Activated CD4-positive, alpha-beta memory T cell treated with anti-CD3 and anti-CD28 coated beads for 36 hours (primary cell): ENCODE measurements around the gene ZNF75A. TPM values are rescaled to one million over a fixed set of nuclear protein-coding genes. Genes with fewer than 3 reads are reported as not detected.
A peak's percentile ranks its signal among the peaks of the same experiment; 100 is the strongest.
"Not testable (repeated sequence)": the region's sequence is repeated elsewhere in the genome, so short reads cannot be mapped to it uniquely, and the experiment has no call there.

Source experiments
- CTCF ChIA-PET: fragments of 350-600 bp; sonication (Branson Sonifier 250); formaldehyde crosslinking; loops from one replicate; lab custom pipeline; 2021; ENCODE audit warnings: antibody characterized with exemption, inconsistent platforms; lab: Charles Lee
- POLR2A ChIA-PET: fragments of 350-600 bp; sonication (Branson Sonifier 250); formaldehyde crosslinking; loops from one replicate; lab custom pipeline; 2021; ENCODE audit warnings: antibody characterized with exemption; lab: Charles Lee
- DNase-seq: peaks from one replicate; pipeline ENCODE4 v3.0.0-alpha.2; 2020
- H3K27ac Mint-ChIP-seq: one replicate; pipeline ENCODE4 v1.8.0; 2021; ENCODE audit warnings: mixed read lengths
- H3K27me3 Mint-ChIP-seq: one replicate; pipeline ENCODE4 v1.8.0; 2021; ENCODE audit warnings: mixed read lengths
- H3K36me3 Mint-ChIP-seq: one replicate; pipeline ENCODE4 v1.8.0; 2021; ENCODE audit warnings: mixed read lengths
- H3K4me1 Mint-ChIP-seq: one replicate; pipeline ENCODE4 v1.8.0; 2021; ENCODE audit warnings: low read depth, mixed read lengths
- H3K4me3 Mint-ChIP-seq: one replicate; pipeline ENCODE4 v1.8.0; 2021; ENCODE audit warnings: mild to moderate bottlenecking, mixed read lengths
- H3K9me3 Mint-ChIP-seq: one replicate; pipeline ENCODE4 v1.8.0; 2021; ENCODE audit warnings: mixed read lengths
- intact Hi-C: fragments of 100-400 bp; cut with micrococcal nuclease; formaldehyde crosslinking; loops from one replicate; pipeline ENCODE4 v1.15.1; 2023
- total RNA-seq, 2 experiments: library from RNA; stranded (reverse); gene quantifications; one replicate each; pipeline ENCODE4 v1.2.3, GENCODE V29; 2021

Gene ZNF75A
- total RNA-seq: 10 to 100 TPM; 19.3 to 20.0 TPM

DNA sequence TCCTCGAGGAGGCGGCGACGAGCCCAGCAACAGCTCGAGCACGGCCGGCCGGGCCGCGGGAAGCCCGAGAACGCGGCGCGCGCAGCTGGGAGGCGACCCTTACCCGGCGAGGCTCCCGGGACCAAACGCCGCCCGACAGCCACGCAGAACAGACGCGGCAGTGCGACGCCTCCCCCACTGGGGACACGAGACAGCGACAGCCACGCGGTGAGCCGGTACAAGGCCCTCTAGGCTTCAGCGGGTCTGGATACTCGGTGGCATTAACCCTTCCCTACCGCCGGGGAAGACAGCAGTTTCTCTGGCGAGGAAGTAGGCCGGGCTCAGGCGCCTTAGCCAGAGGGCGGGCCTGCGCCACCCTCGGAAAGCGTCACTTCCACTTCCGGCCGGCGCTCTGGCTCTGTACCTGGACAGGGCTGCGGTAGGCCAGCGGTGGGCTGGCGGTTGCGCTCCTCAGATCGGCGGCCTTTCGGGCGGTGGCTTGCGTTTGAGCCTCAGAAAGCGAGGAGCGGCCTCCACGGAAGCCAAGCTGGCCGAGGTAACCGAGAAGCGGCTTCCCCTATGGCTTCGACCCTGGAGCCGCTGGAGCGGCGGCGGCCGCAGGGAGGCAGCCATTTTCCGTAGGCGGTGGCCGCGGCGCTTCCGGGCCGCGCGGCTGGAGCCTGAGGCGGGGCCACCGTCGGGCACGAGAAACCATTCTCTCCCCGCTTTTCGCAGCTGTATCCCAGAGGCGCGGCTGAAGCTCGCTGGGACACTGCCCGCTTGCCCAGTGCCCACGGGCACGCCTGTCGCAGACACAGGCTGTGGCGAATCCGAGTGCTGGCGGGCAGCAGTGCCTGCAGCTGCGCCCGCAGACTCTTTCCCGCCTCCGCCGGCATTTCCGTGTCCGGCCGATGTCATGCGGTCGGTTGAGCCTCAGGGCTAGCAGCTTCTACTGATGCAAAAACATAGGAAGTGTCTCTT, at the start of gene ZNF75A, which contains the start of gene TIGD7:
TSS of gene ZNF75A (plus strand) at position 389 of the 960 bp plus-strand sequence. CDS start 2,932 bp downstream, outside the sequence.
TSS of gene TIGD7 (minus strand) at position 322 of the 960 bp plus-strand sequence. CDS start 4,816 bp downstream, outside the sequence.
- peaks cover 69% of the 10 kb centered on the region for H3K36me3 Mint-ChIP-seq

GRCh38 chr16:3256146-3256865, 49.0 kb upstream of the ZNF75A start, which contains the start of gene MEFV:
Gene MEFV (minus strand): TSS chr16:3256633. CDS start chr16:3256587, 46 bp downstream.
- CTCF ChIA-PET: interaction anchor here (1.5 kb wide), 1 partner anchor 11 kb away, joined by 8 read pairs; no protein-coding TSS in a partner anchor
- H3K4me3 Mint-ChIP-seq: no peak within 1 kb of the TSS
- no peak for DNase-seq
- H3K27ac Mint-ChIP-seq: no peak within 1 kb of the TSS
- POLR2A ChIA-PET: no interaction called here
- no peaks in the 10 kb centered on the region for H3K27me3 Mint-ChIP-seq
- intact Hi-C loops: no loop called here
- no peaks in the 10 kb centered on the region for H3K36me3 Mint-ChIP-seq
- H3K9me3 Mint-ChIP-seq: no peaks in the 10 kb centered on the region
- H3K4me1 Mint-ChIP-seq: no peaks in the 10 kb centered on the region

More for the DNA sequence above, at the start of gene ZNF75A, which contains the start of gene TIGD7:
- intact Hi-C loops: loop anchor here (1.0 kb wide), 3 partner anchors 22 to 195 kb away; partner anchors contain the start of genes ZNF174, ZNF263 and ZSCAN32
- ChIA-PET CTCF (interaction anchor here (1.4 to 1.8 kb wide), 3 partner anchors 10 to 96 kb away, joined by 3 to 4 read pairs (median 3); partner anchors contain the start of genes ZNF174 and ZSCAN32), POLR2A (interaction anchor here (0.9 to 2.7 kb wide), 4 partner anchors 22 to 96 kb away, joined by 3 to 19 read pairs (median 4); partner anchors contain the start of genes ZNF174, ZNF263 and ZSCAN32)
- Mint-ChIP-seq H3K4me1 (peaks cover 12% of the 10 kb centered on the region), H3K9me3 (peaks cover 69% of the 10 kb centered on the region), H3K27ac (peak within 1 kb of the TSS; percentile 79), H3K27me3 (no peaks in the 10 kb centered on the region), H3K4me3 (peak within 1 kb of the TSS; percentile 71)
- peak; percentile 88 for DNase-seq

DNA sequence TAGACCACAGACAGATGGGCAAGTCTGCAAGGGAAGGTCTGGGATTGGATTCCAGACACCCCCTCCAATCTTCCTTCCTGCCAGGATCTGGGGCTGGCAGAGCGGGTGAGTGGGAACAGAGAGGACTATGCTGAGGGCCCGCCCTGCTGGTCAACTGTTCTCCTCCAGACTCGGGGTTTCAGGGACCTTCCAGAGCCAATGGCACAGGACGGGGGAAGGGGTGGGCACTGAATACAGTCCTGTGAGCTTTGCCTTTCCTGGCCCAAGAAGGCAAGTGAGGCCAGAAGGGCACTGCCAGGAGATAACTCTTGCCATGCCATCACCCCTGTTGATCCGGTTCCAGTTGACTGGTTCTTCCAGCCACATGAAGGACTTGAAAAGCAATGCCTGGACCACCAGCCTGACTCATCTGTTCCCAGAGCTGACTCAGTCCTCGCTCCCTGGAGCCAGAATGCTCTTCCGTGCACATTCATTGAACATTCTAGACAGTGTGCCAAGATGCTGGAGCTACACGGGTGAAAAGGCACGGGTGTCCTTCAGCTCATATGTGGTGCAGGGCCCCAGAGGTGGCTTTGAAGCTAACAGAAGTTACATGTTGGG, 48.3 kb upstream of the ZNF75A start:
- intact Hi-C loops: no loop called here
- H3K9me3 Mint-ChIP-seq: no peaks in the 10 kb centered on the region
- no peak overlapping the region for H3K4me3 Mint-ChIP-seq
- H3K36me3 Mint-ChIP-seq: no peaks in the 10 kb centered on the region
- no peaks in the 10 kb centered on the region for H3K27me3 Mint-ChIP-seq
- no peak overlapping the region for H3K27ac Mint-ChIP-seq
- ChIA-PET CTCF (interaction anchor here (1.5 kb wide), 1 partner anchor 10 kb away, joined by 8 read pairs; no protein-coding TSS in a partner anchor), POLR2A (no interaction called here)
- DNase-seq: no peak
- H3K4me1 Mint-ChIP-seq: no peaks in the 10 kb centered on the region

GRCh38 chr16:3259836-3260235, 45.5 kb upstream of the ZNF75A start:
- Mint-ChIP-seq H3K27me3 (no peaks in the 10 kb centered on the region), H3K4me3 (no peak overlapping the region), H3K27ac (no peak overlapping the region), H3K4me1 (peaks cover 19% of the 10 kb centered on the region), H3K36me3 (peaks cover 4% of the 10 kb centered on the region), H3K9me3 (peaks cover 3% of the 10 kb centered on the region)
- CTCF ChIA-PET: no interaction called here
- DNase-seq: no peak
- POLR2A ChIA-PET: no interaction called here
- intact Hi-C loops: loop anchor here (5.0 kb wide), 2 partner anchors 88 to 238 kb away; partner anchors contain the start of genes HCFC1R1, THOC6 and TNFRSF12A

DNA sequence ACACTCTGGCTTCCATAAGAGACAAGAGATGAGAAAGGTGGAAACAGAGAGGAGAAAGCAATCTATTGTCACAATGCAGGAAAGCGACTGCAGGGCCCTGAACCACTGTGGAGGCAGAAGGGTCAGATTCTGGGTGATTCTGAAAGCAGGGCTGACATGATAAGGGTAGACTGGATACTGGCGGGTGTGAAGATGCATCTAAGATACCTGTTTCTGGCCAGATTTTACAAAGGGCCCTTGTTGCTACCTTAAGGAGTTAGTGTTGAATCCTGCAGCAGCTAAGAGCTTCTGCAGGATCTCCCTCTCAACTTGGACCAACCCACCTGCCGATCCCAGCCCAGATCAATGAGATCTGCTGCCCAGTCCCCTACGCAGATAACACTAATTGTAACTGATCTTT, 42.8 kb upstream of the ZNF75A start:
- peak overlapping the region; percentile 93 for H3K27ac Mint-ChIP-seq
- intact Hi-C loops: loop anchor here (5.0 kb wide), 2 partner anchors 90 to 240 kb away; partner anchors contain the start of genes HCFC1R1, THOC6 and TNFRSF12A
- ChIA-PET POLR2A (interaction anchor here (3.0 kb wide), 1 partner anchor 21 kb away, joined by 25 read pairs; the partner anchor contains the start of gene ZNF263), CTCF (no interaction called here)
- H3K36me3 Mint-ChIP-seq: peaks cover 19% of the 10 kb centered on the region
- peaks cover 5% of the 10 kb centered on the region for H3K9me3 Mint-ChIP-seq
- peaks cover 24% of the 10 kb centered on the region for H3K4me1 Mint-ChIP-seq
- H3K4me3 Mint-ChIP-seq: peak overlapping the region; percentile 80
- H3K27me3 Mint-ChIP-seq: no peaks in the 10 kb centered on the region
- no peak for DNase-seq

GRCh38 chr16:3264137-3265036, 40.9 kb upstream of the ZNF75A start:
- Mint-ChIP-seq H3K36me3 (peaks cover 29% of the 10 kb centered on the region), H3K27me3 (no peaks in the 10 kb centered on the region), H3K4me3 (peak overlapping the region; percentile 80), H3K9me3 (peaks cover 17% of the 10 kb centered on the region), H3K4me1 (peaks cover 24% of the 10 kb centered on the region), H3K27ac (peak overlapping the region; percentile 93)
- DNase-seq: peak; percentile 99
- intact Hi-C loops: loop anchor here (1.0 to 5.0 kb wide), 9 partner anchors 19 to 242 kb away; partner anchors contain the start of genes HCFC1R1, THOC6, TNFRSF12A and ZNF200
- POLR2A ChIA-PET: interaction anchor here (0.6 to 3.0 kb wide), 9 partner anchors 19 to 245 kb away, joined by 3 to 25 read pairs (median 3); partner anchors contain the start of genes ZNF174, ZNF200, ZNF263 and ZSCAN32
- CTCF ChIA-PET: interaction anchor here (1.4 to 1.5 kb wide), 2 partner anchors 19 to 179 kb away, joined by 3 read pairs; partner anchors contain the start of genes NAA60, ZNF263 and ZNF597

DNA sequence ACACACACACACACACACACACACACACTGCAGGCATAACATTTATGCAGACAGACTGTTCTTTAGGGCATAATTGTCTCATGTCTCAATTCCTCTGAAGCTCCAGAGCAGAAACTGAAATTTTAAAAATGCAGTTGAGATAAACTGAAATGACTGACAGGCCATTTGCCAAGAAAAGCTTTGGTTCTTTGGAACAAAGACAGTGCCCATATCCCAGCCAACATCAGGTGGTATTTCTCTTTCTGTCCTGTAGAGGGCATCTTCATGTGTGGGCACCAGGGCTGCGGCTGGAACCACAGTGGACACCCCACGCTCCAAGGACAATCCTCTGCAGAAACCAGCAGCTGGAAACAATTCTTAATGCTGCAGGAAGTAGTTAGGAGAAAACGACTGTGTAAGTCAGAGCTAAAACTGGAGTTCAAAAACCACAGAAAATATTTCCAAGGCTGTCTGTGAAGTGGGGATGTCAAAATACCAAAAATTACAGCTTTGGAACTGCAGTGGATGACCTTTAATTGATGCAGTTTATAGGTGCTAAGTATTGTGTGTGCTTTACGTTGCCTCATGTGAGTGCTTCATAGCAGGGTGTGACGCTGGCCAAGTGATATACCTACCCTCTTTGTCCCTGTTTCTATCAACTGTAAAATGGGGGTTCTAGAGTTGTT, 38.3 kb upstream of the ZNF75A start:
- DNase-seq: no peak
- Mint-ChIP-seq H3K9me3 (peaks cover 23% of the 10 kb centered on the region), H3K36me3 (peaks cover 29% of the 10 kb centered on the region), H3K27ac (no peak overlapping the region), H3K4me3 (no peak overlapping the region), H3K4me1 (peaks cover 24% of the 10 kb centered on the region), H3K27me3 (no peaks in the 10 kb centered on the region)
- intact Hi-C loops: no loop called here
- POLR2A ChIA-PET: interaction anchor here (1.1 to 1.2 kb wide), 3 partner anchors 15 to 133 kb away, joined by 3 read pairs; partner anchors contain the start of gene ZNF263
- CTCF ChIA-PET: interaction anchor here (0.6 to 2.8 kb wide), 12 partner anchors 10 to 190 kb away, joined by 3 to 10 read pairs (median 3); no protein-coding TSS in a partner anchor

- peaks cover 29% of the 10 kb centered on the region for H3K36me3 Mint-ChIP-seq
- ChIA-PET POLR2A (no interaction called here), CTCF (interaction anchor here (2.0 to 2.8 kb wide), 2 partner anchors 14 to 100 kb away, joined by 5 to 10 read pairs; no protein-coding TSS in a partner anchor)
- no peak for DNase-seq
- peaks cover 15% of the 10 kb centered on the region for H3K4me1 Mint-ChIP-seq
- intact Hi-C loops: no loop called here
- H3K27ac Mint-ChIP-seq: no peak overlapping the region
- H3K27me3 Mint-ChIP-seq: no peaks in the 10 kb centered on the region
- H3K4me3 Mint-ChIP-seq: no peak overlapping the region
- peaks cover 30% of the 10 kb centered on the region for H3K9me3 Mint-ChIP-seq
Observed at GRCh38 chr16:3268294-3268693, 37.0 kb upstream of the ZNF75A start.

DNA sequence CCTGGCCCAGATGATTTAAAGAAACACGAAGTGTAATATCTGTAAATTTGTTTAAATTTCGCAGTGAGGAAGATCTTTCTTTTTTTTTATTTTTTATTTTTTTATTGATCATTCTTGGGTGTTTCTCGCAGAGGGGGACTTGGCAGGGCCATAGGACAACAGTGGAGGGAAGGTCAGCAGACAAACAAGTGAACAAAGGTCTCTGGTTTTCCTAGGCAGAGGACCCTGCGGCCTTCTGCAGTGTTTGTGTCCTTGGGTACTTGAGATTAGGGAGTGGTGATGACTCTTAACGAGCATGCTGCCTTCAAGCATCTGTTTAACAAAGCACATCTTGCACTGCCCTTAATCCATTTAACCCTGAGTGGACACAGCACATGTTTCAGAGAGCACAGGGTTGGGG, 34.6 kb upstream of the ZNF75A start:
- DNase-seq, H3K27me3 Mint-ChIP-seq, H3K27ac Mint-ChIP-seq, CTCF ChIA-PET, H3K4me1 Mint-ChIP-seq, H3K4me3 Mint-ChIP-seq, intact Hi-C loops, POLR2A ChIA-PET: not testable (repeated sequence)
- H3K36me3 Mint-ChIP-seq: peaks cover 21% of the 10 kb centered on the region
- peaks cover 38% of the 10 kb centered on the region for H3K9me3 Mint-ChIP-seq

DNA sequence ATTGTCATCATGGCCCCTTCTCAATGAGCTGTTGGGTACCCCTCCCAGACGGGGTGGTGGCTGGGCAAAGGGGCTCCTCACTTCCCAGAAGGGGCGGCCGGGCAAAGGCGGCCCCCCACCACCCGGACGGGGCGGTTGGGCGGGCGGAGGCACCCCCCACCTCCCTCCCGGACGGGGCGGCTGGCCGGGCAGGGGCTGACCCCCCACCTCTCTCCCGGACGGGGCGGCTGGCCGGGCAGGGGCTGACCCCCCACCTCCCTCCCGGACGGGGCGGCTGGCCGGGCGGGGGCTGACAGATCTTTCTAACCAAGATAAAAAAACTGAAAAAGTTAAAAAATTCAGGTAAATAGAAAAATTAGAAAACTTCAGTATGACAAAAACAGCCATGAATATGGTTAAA, 34.0 kb upstream of the ZNF75A start:
- H3K27me3 Mint-ChIP-seq, H3K4me1 Mint-ChIP-seq, H3K27ac Mint-ChIP-seq, H3K4me3 Mint-ChIP-seq, CTCF ChIA-PET, POLR2A ChIA-PET, DNase-seq, intact Hi-C loops: not testable (repeated sequence)
- H3K36me3 Mint-ChIP-seq: peaks cover 19% of the 10 kb centered on the region
- peaks cover 40% of the 10 kb centered on the region for H3K9me3 Mint-ChIP-seq
